WTC11 (cell line): ENCODE results near the gene PLPP1. TPM values are rescaled to one million over a fixed set of nuclear protein-coding genes. Genes with fewer than 3 reads are reported as not detected.

Source experiments
- ATAC-seq: fragments of 200-7000 bp; cut with Tn5 transposase; 2 replicates; pipeline ENCODE4 v1.10.0; 2021; ENCODE audit warnings: mild to moderate bottlenecking, moderate library complexity
- CTCF ChIA-PET: fragments of 300-600 bp; sonication (Branson Sonifier 250); formaldehyde crosslinking; loops from one replicate; lab custom pipeline; 2021; ENCODE audit warnings: antibody characterized with exemption; lab: Charles Lee
- POLR2A ChIA-PET: fragments of 350-600 bp; sonication (Branson Sonifier 250); formaldehyde crosslinking; loops from one replicate; lab custom pipeline; 2021; ENCODE audit warnings: antibody characterized with exemption; lab: Charles Lee
- DNase-seq: peaks from one replicate; pipeline ENCODE4 v3.0.0; 2021; ENCODE audit warnings: low spot score
- H3K27ac Mint-ChIP-seq: 2 replicates; pipeline ENCODE4 v1.8.0; 2021; ENCODE audit warnings: mixed read lengths
- H3K27me3 Mint-ChIP-seq: 2 replicates; pipeline ENCODE4 v1.8.0; 2021; ENCODE audit warnings: low read depth, mild to moderate bottlenecking, moderate library complexity, mixed read lengths
- H3K36me3 Mint-ChIP-seq: 2 replicates; pipeline ENCODE4 v1.8.0; 2021; ENCODE audit warnings: mixed read lengths
- H3K4me1 Mint-ChIP-seq: 2 replicates; pipeline ENCODE4 v1.8.0; 2022; ENCODE audit warnings: mixed read lengths
- H3K4me3 Mint-ChIP-seq: 2 replicates; pipeline ENCODE4 v1.8.0; 2021; ENCODE audit warnings: mild to moderate bottlenecking, moderate library complexity, mixed read lengths
- H3K9me3 Mint-ChIP-seq: 2 replicates; pipeline ENCODE4 v1.8.0; 2021; ENCODE audit warnings: mixed read lengths
- ELF4 ChIP-seq: sonication (generic); formaldehyde crosslinking; IDR thresholded peaks from 2 replicates; pipeline ENCODE4 v1.8.1; 2022; ENCODE audit warnings: low read depth, mild to moderate bottlenecking, moderate library complexity, missing genetic modification reagents
- GABPB1 ChIP-seq: sonication (generic); formaldehyde crosslinking; IDR thresholded peaks from 2 replicates; pipeline ENCODE4 v1.8.1; 2023; ENCODE audit warnings: mild to moderate bottlenecking, missing genetic modification reagents
- MYBL2 ChIP-seq: sonication (generic); formaldehyde crosslinking; IDR thresholded peaks from 2 replicates; pipeline ENCODE4 v1.8.1; 2023; ENCODE audit warnings: mild to moderate bottlenecking, moderate library complexity, missing genetic modification reagents
- NFATC4 ChIP-seq: fragments of 250-450 bp; sonication (Bioruptor Pico); IDR thresholded peaks from 2 replicates; pipeline ENCODE4 v1.9.0; 2021; ENCODE audit warnings: mild to moderate bottlenecking
- NR2C2 ChIP-seq: sonication (generic); formaldehyde crosslinking; IDR thresholded peaks from 2 replicates; pipeline ENCODE4 v1.8.0; 2022; ENCODE audit warnings: mild to moderate bottlenecking, missing genetic modification reagents
- NR3C1 ChIP-seq: sonication (generic); formaldehyde crosslinking; conservative IDR thresholded peaks from 2 replicates; pipeline ENCODE4 v1.8.1; 2023; ENCODE audit warnings: low read depth, mild to moderate bottlenecking, missing genetic modification reagents
- RELA ChIP-seq: sonication (generic); formaldehyde crosslinking; IDR thresholded peaks from 2 replicates; pipeline ENCODE4 v1.8.1; 2022; ENCODE audit warnings: missing genetic modification reagents, mild to moderate bottlenecking, borderline replicate concordance
- TEAD1 ChIP-seq: sonication (generic); formaldehyde crosslinking; IDR thresholded peaks from 2 replicates; pipeline ENCODE4 v1.8.0; 2022; ENCODE audit warnings: mild to moderate bottlenecking, missing genetic modification reagents
- ZBTB21 ChIP-seq: sonication (generic); formaldehyde crosslinking; IDR thresholded peaks from 2 replicates; pipeline ENCODE4 v1.8.1; 2023; ENCODE audit warnings: mild to moderate bottlenecking, missing genetic modification reagents, borderline replicate concordance
- ZNF416 ChIP-seq: fragments of 250-450 bp; sonication (Bioruptor Pico); IDR thresholded peaks from 2 replicates; pipeline ENCODE4 v1.9.0; 2021; ENCODE audit warnings: mild to moderate bottlenecking, inconsistent platforms
- ZNF671 ChIP-seq: fragments of 250-450 bp; sonication (Bioruptor Pico); IDR thresholded peaks from 2 replicates; pipeline ENCODE4 v1.8.0; 2021; ENCODE audit warnings: mild to moderate bottlenecking
- total RNA-seq: library from RNA; stranded (reverse); gene quantifications from 3 replicates; pipeline ENCODE4 v1.2.3, GENCODE V29; 2021
- TF ChIP-seq, protein P1 (sequence below): sonication (generic); formaldehyde crosslinking; IDR thresholded peaks from 2 replicates; pipeline ENCODE4 v1.8.0; 2022; ENCODE audit warnings: mild to moderate bottlenecking, missing genetic modification reagents
- TF ChIP-seq, protein P2 (sequence below): sonication (generic); formaldehyde crosslinking; conservative IDR thresholded peaks from 2 replicates; pipeline ENCODE4 v1.8.1; 2022; ENCODE audit warnings: mild to moderate bottlenecking, missing genetic modification reagents
- TF ChIP-seq, protein P3 (sequence below): fragments of 250-450 bp; sonication (Bioruptor Pico); conservative IDR thresholded peaks from 2 replicates; pipeline ENCODE4 v1.9.0; 2021; ENCODE audit warnings: mild to moderate bottlenecking
- TF ChIP-seq, protein P4 (sequence below): sonication (generic); formaldehyde crosslinking; IDR thresholded peaks from 2 replicates; pipeline ENCODE4 v1.8.0; 2023; ENCODE audit warnings: missing genetic modification reagents
- TF ChIP-seq, protein P5 (sequence below): sonication (generic); formaldehyde crosslinking; IDR thresholded peaks from 2 replicates; pipeline ENCODE4 v1.8.1; 2023; ENCODE audit warnings: mild to moderate bottlenecking, missing genetic modification reagents
- TF ChIP-seq, protein P6 (sequence below): sonication (generic); formaldehyde crosslinking; IDR thresholded peaks from 2 replicates; pipeline ENCODE4 v1.8.0; 2022; ENCODE audit warnings: mild to moderate bottlenecking, missing genetic modification reagents
- TF ChIP-seq, protein P7 (sequence below): sonication (generic); formaldehyde crosslinking; IDR thresholded peaks from 2 replicates; pipeline ENCODE4 v1.8.0; 2022; ENCODE audit warnings: mild to moderate bottlenecking, missing genetic modification reagents
- TF ChIP-seq, protein P8 (sequence below): sonication (generic); formaldehyde crosslinking; IDR thresholded peaks from 2 replicates; pipeline ENCODE4 v1.8.1; 2022; ENCODE audit warnings: mild to moderate bottlenecking, missing genetic modification reagents, moderate library complexity, borderline replicate concordance
- TF ChIP-seq, protein P9 (sequence below): fragments of 200-600 bp; IDR thresholded peaks from 2 replicates; pipeline ENCODE4 v1.8.0; 2022; ENCODE audit warnings: antibody characterized with exemption

PLPP1 gene
- total RNA-seq, 1 experiment from 2014 or later: 43.2 TPM

DNA sequence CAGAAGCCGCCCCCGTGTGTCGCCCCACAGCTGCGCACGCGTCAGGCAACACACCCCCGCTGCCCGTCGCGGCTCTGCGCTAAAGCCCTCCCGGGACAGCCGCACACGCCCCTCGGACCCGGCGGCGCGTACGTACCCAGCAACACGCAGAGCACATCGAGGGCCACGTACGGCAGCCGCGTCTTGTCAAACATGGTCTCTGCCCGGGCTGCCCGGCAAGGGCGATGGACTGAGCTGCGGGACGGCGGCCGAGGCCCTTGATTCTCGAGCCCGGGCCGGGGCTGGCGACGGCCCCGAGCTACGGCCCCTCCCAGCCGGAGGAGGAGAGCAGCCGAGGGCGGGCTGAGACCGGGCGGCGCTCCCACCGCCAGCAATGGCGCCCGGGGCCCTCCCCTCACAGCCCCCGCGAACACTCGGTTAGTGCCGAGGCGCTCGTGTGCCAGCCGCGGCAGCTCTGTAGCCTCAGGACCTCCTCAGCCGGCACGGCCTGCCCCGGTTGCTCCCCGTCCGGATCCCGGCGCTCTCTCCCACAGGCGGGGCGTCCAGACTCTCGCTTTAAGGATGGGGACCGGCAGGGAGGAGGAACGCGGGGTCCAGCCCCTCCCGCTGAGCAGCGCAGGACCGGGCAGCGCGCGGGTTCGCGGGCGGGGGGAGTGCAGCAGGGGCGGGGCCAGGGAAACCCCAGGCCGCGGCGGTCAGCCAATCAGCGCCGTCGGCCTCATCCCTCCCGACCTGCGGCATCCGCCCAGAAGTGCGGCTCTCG is at the start of gene PLPP1 (continued):
- TF ChIP-seq, protein P1, sequence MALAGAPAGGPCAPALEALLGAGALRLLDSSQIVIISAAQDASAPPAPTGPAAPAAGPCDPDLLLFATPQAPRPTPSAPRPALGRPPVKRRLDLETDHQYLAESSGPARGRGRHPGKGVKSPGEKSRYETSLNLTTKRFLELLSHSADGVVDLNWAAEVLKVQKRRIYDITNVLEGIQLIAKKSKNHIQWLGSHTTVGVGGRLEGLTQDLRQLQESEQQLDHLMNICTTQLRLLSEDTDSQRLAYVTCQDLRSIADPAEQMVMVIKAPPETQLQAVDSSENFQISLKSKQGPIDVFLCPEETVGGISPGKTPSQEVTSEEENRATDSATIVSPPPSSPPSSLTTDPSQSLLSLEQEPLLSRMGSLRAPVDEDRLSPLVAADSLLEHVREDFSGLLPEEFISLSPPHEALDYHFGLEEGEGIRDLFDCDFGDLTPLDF: 0 out of 2 replicates have a peak, but pooled peaks have one; percentile 44

DNA sequence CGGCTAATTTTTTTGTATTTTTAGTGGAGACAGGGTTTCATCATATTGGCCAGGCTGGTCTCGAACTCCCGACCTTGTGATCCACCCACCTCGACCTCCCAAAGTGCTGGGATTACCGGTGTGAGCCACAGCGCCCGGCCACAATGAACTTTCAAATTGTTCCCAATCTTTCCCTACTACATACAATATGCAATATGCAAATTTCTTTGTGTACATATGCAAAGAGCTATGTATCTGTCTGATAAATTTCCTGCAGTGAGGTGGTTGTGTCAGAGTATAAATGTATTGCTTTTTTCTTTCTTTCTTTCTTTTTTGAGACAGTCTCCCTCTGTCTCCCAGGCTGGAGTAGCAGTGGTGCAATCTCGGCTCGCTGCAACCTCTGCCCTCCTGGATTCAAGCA is 48.8 kb upstream of the PLPP1 start:
- H3K4me1 Mint-ChIP-seq: peaks cover 11% of the 10 kb centered on the region
- H3K4me3 Mint-ChIP-seq: no peak overlapping the region
- ATAC-seq: no peak
- TF ChIP-seq NR2C2 (CRISPR knock-in tag) (no peak), TEAD1 (CRISPR knock-in tag) (no peak), MYBL2 (no peak), ZNF416 (CRISPR knock-in tag) (no peak), ZBTB21 (CRISPR knock-in tag) (no peak), RELA (no peak), NR3C1 (CRISPR knock-in tag) (no peak), GABPB1 (no peak), ELF4 (CRISPR knock-in tag) (no peak), NFATC4 (no peak), ZNF671 (CRISPR knock-in tag) (no peak)
- TF ChIP-seq, protein P2, sequence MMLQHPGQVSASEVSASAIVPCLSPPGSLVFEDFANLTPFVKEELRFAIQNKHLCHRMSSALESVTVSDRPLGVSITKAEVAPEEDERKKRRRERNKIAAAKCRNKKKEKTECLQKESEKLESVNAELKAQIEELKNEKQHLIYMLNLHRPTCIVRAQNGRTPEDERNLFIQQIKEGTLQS: no peak
- TF ChIP-seq, protein P3, sequence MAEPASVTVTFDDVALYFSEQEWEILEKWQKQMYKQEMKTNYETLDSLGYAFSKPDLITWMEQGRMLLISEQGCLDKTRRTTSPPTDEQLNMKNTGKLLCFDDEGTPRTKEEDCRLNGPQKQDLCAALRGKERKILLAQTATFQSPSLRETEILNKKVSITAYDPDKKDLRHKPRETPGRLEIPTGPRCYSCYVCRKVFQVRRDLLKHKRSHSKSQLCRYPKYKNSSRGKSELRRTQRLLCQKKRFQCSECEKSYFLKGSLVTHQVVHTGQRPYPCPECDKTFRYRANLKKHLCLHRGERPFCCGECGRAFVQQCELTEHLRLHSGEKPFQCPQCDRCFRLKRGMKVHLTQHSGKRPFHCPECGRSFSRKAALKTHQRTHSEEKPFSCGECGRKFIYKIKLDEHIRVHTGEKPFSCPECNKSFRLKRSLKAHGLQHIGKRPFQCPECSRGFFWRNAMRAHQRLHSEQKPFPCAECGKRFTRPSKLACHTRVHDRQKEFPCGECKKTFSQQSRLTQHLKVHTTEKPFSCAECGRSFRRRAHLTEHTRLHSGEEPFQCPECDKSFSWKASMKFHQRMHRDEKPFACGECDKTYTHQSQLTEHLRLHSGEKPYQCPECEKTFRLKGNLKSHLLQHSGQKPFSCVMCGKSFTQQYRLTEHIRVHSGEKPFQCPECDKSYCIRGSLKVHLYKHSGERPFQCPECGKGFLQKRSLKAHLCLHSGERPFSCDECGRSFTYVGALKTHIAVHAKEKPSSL: no peak
- TF ChIP-seq, protein P4, sequence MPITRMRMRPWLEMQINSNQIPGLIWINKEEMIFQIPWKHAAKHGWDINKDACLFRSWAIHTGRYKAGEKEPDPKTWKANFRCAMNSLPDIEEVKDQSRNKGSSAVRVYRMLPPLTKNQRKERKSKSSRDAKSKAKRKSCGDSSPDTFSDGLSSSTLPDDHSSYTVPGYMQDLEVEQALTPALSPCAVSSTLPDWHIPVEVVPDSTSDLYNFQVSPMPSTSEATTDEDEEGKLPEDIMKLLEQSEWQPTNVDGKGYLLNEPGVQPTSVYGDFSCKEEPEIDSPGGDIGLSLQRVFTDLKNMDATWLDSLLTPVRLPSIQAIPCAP: no peak
- TF ChIP-seq, protein P1: no peak
- TF ChIP-seq, protein P5, sequence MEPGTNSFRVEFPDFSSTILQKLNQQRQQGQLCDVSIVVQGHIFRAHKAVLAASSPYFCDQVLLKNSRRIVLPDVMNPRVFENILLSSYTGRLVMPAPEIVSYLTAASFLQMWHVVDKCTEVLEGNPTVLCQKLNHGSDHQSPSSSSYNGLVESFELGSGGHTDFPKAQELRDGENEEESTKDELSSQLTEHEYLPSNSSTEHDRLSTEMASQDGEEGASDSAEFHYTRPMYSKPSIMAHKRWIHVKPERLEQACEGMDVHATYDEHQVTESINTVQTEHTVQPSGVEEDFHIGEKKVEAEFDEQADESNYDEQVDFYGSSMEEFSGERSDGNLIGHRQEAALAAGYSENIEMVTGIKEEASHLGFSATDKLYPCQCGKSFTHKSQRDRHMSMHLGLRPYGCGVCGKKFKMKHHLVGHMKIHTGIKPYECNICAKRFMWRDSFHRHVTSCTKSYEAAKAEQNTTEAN (CRISPR knock-in tag): no peak
- TF ChIP-seq, protein P6, sequence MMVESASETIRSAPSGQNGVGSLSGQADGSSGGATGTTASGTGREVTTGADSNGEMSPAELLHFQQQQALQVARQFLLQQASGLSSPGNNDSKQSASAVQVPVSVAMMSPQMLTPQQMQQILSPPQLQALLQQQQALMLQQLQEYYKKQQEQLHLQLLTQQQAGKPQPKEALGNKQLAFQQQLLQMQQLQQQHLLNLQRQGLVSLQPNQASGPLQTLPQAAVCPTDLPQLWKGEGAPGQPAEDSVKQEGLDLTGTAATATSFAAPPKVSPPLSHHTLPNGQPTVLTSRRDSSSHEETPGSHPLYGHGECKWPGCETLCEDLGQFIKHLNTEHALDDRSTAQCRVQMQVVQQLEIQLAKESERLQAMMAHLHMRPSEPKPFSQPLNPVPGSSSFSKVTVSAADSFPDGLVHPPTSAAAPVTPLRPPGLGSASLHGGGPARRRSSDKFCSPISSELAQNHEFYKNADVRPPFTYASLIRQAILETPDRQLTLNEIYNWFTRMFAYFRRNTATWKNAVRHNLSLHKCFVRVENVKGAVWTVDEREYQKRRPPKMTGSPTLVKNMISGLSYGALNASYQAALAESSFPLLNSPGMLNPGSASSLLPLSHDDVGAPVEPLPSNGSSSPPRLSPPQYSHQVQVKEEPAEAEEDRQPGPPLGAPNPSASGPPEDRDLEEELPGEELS (CRISPR knock-in tag): no peak
- TF ChIP-seq, protein P7, sequence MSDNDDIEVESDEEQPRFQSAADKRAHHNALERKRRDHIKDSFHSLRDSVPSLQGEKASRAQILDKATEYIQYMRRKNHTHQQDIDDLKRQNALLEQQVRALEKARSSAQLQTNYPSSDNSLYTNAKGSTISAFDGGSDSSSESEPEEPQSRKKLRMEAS (CRISPR knock-in tag): no peak
- TF ChIP-seq, protein P8, sequence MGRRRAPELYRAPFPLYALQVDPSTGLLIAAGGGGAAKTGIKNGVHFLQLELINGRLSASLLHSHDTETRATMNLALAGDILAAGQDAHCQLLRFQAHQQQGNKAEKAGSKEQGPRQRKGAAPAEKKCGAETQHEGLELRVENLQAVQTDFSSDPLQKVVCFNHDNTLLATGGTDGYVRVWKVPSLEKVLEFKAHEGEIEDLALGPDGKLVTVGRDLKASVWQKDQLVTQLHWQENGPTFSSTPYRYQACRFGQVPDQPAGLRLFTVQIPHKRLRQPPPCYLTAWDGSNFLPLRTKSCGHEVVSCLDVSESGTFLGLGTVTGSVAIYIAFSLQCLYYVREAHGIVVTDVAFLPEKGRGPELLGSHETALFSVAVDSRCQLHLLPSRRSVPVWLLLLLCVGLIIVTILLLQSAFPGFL (CRISPR knock-in tag): no peak
- TF ChIP-seq, protein P9, sequence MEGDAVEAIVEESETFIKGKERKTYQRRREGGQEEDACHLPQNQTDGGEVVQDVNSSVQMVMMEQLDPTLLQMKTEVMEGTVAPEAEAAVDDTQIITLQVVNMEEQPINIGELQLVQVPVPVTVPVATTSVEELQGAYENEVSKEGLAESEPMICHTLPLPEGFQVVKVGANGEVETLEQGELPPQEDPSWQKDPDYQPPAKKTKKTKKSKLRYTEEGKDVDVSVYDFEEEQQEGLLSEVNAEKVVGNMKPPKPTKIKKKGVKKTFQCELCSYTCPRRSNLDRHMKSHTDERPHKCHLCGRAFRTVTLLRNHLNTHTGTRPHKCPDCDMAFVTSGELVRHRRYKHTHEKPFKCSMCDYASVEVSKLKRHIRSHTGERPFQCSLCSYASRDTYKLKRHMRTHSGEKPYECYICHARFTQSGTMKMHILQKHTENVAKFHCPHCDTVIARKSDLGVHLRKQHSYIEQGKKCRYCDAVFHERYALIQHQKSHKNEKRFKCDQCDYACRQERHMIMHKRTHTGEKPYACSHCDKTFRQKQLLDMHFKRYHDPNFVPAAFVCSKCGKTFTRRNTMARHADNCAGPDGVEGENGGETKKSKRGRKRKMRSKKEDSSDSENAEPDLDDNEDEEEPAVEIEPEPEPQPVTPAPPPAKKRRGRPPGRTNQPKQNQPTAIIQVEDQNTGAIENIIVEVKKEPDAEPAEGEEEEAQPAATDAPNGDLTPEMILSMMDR: no peak
- POLR2A ChIA-PET: no interaction called here
- CTCF ChIA-PET: no interaction called here
- H3K9me3 Mint-ChIP-seq: no peaks in the 10 kb centered on the region
- H3K27ac Mint-ChIP-seq: no peak overlapping the region
- no peak for DNase-seq
- H3K27me3 Mint-ChIP-seq: no peaks in the 10 kb centered on the region
- H3K36me3 Mint-ChIP-seq: no peaks in the 10 kb centered on the region
